AG10803 (cell line): Measurements from ENCODE around the gene FLNA.
"Not testable (repeated sequence)": the region's sequence is repeated elsewhere in the genome, so short reads cannot be mapped to it uniquely, and the experiment has no call there.

Experiments
- DNase-seq: peaks from one replicate; pipeline ENCODE4 v3.0.0; 2010; ENCODE audit warnings: low read depth
- H3K4me3 ChIP-seq: 2 replicates; pipeline ENCODE4 v1.5.1; 2011; ENCODE audit warnings: mild to moderate bottlenecking, low read length, control low read depth
- TF ChIP-seq, protein P1 (sequence below): conservative IDR thresholded peaks from 2 replicates; pipeline ENCODE4 v1.5.1; 2011; ENCODE audit warnings: mild to moderate bottlenecking, low read length, control low read depth, inconsistent platforms

Gene FLNA

GRCh38 chrX:154304846-154305245 lies 69.6 kb downstream of the FLNA start:
- DNase-seq = no peak
- TF ChIP-seq, protein P1, sequence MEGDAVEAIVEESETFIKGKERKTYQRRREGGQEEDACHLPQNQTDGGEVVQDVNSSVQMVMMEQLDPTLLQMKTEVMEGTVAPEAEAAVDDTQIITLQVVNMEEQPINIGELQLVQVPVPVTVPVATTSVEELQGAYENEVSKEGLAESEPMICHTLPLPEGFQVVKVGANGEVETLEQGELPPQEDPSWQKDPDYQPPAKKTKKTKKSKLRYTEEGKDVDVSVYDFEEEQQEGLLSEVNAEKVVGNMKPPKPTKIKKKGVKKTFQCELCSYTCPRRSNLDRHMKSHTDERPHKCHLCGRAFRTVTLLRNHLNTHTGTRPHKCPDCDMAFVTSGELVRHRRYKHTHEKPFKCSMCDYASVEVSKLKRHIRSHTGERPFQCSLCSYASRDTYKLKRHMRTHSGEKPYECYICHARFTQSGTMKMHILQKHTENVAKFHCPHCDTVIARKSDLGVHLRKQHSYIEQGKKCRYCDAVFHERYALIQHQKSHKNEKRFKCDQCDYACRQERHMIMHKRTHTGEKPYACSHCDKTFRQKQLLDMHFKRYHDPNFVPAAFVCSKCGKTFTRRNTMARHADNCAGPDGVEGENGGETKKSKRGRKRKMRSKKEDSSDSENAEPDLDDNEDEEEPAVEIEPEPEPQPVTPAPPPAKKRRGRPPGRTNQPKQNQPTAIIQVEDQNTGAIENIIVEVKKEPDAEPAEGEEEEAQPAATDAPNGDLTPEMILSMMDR = no peak
- H3K4me3 ChIP-seq = no peak overlapping the region

DNA sequence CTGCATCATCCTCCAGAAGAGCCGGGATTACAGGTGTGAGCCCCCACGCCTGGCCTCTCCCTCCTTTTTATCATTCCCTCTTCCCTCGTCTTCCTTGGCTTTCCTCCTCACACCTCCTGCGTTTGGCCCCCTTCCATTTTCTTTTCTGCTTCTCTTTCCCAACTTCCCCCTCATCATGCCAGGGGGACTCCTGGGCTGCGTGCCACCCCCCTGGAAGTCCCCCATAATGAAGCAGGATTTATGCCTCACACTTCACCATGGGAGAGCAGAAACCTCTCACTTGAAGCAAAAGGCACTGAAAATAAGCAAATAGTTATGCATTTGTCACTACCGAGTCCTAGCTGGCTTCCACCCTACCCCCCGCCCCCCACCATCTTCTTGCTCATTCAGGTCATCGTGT lies 71.0 kb downstream of the FLNA start:
- TF ChIP-seq, protein P1 = no peak

DNA sequence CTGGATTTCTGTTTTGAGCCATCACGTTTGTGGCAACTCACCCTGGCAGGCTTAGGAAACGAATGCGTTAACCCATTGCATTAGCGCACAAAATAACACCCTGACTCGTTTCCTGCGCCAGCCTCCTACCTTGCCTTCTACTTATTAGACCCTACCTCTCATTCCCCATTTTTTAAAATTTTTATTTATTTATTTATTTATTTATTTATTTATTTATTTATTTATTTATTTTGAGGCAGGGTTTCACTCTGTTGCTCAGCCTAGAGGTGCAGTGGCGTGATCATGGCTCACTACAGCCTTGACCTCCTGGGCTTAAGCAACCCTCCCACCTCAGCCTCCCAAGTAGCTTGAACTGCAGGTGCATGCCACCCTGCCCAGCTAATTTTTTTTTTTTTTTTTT lies 71.4 kb downstream of the FLNA start:
- not testable (repeated sequence) for DNase-seq, H3K4me3 ChIP-seq

More for the DNA sequence above, 71.0 kb downstream of the FLNA start:
- no peak overlapping the region for H3K4me3 ChIP-seq
- no peak for DNase-seq

DNA sequence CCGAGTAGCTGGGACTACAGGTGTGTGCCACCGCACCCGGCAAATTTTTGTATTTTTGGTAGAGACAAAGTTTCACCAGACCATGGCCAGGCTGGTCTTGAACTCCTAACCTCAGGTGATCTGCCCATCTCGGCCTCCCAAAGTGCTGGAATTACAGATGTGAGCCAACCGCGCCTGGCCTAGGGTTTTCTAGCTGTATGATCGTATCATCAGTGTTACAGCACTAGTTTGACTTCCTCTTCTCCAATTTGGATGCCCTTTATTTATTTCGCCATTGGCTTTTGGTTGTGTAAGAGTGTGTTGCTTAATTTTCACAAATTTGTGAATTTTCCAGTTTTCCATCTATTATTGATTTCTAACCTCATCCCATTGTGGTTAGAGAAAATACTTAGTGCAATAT lies 73.6 kb downstream of the FLNA start:
- H3K4me3 ChIP-seq = no peak overlapping the region
- TF ChIP-seq, protein P1 = no peak
- DNase-seq = no peak
